COLO829 (cell line): ENCODE measurements around the gene ART5.
"Not testable (repeated sequence)": the region's sequence is repeated elsewhere in the genome, so short reads cannot be mapped to it uniquely, and the experiment has no call there.

Experiments used
- DNase-seq: peaks from one replicate; pipeline ENCODE4 v3.0.0; 2012; ENCODE audit warnings: low spot score

ART5 gene

DNA sequence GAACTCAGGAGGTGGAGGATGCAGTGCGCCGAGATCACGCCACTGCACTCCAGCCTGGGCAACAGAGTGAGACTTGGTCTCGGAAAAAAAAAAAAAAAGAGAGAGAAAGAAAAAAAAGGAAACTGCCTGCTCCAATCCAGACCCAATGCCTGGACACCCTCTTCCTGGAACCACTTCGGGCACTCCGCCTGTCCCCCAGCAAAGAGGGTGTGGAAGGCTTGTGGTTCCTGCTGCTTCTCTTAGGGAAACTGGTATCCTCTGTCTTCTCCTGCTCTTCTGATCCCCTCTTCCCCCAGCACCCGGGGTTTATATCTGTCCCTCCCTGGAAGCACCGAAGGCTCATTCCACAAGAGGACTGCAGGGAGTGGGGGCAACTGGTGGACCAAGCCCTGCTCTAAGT lies 16.5 kb upstream of the ART5 start:
- no peak for DNase-seq

- DNase-seq, result not testable (repeated sequence)
Measured at GRCh38 chr11:3657331-3657730, 15.5 kb upstream of the ART5 start.

DNA sequence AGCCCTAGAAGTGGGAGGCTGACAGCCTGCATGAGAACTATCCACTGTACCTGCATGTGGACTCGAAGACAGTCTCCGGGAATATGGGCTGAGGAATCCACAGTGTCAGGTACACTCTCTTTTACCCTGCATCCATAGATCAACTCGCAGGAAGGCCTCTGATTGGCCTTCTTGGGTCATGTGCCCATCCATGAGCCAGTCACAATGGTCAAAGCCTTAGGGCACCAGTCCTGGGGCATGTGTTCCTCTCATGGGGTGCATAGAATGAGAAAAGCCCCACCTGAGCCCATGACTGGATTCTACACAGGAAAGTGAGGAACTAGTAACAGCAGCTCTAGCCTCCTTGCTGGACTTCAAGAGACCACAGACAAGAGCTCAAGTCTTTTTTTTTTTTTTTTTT lies 13.8 kb upstream of the ART5 start:
- DNase-seq, result no peak

GRCh38 chr11:3652514-3652913 lies 10.7 kb upstream of the ART5 start:
- not testable (repeated sequence) for DNase-seq

- not testable (repeated sequence) for DNase-seq
Measured at GRCh38 chr11:3649374-3649773, 7.6 kb upstream of the ART5 start.

DNA sequence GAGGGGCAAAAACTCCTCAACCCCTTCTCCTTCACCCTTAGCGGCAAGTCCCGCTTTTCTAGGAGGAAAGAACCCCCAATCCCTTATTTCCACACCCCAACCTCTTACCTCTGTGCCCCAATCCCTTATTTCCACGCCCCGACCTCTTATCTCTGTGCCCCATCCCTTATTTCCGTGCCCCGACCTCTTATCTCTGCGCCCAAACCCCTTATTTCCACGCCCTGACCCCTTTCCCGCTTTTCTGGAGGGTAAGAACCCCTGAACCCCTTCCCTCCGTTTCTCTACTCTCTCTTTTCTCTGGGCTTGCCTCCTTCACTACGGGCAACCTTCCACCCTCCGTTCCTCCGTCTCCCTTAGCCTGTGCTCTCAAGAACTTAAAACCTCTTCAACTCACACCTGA lies 7.1 kb upstream of the ART5 start:
- not testable (repeated sequence) for DNase-seq

DNA sequence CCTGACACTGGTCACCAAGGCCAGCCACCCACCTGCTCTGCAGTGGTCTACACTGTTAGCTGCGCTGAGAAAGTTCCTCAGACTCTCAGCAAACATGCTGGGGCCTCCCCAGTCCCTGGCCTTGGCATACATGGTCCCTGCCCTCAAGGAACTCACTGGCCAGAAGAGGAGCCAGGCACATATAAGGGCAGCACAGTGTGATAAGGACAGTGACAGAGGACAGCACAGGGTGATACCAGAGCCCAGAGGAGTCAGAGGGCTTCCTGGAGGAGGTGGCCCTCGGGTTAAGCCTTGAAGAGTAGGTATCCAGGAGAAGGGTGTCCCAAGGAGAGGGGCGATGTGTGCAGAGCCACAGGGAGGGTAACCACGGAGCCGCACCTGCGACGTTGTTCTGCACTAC lies 3.8 kb upstream of the ART5 start:
- DNase-seq, result no peak

GRCh38 chr11:3644817-3645235 lies 3.0 kb upstream of the ART5 start, which contains the start of gene ART1:
ART1 (plus strand) TSS chr11:3645128; CDS start chr11:3659214, 14,086 bp downstream.
- DNase-seq, result no peak

- not testable (repeated sequence) for DNase-seq
Measured at GRCh38 chr11:3643102-3643546, 1.3 kb upstream of the ART5 start.

DNA sequence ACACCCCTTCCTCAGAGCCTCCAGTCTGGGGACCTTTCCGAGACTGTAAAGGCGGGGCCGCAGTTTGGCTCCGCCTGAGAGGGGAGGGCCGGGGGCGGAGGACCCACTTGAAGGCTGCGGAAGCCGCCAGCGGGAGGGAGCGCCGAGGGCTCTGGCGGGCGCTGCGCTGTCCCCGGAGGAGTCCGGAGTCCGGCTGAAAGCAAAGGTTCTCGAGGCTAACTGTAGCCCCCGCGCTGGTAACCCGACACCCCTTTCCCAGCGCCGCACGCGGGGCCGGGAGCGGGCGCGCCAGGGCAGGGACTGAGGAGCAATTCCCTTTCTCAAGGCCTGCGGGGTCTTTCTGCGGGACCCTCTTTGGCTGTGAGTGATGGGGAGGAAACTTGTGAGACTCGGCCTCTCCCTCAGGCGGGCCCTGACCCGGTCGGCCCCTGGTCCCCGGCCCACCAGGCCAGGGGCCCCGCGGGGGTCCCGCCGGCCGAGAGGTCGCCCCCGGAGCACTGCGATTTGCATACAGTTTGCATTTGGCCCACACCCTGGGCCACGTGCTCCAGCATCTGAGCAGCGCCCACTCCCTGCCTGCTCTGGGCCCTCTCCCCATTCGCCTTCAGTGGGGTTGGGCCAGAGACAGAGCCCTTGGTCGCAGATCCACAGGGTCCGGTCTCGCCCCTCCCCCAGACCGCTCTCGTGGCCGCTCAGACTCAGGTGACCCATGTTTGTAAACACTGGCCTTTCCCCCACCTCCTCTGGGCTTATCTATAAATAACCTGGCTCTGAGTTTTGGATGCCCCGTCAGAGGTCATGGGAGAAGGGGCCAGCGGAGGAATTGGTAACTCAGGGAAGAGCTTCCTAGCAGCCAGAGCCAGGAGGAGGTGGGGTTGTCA lies 519 bp upstream of the ART5 start:
- DNase-seq, result peak; percentile 51

DNA sequence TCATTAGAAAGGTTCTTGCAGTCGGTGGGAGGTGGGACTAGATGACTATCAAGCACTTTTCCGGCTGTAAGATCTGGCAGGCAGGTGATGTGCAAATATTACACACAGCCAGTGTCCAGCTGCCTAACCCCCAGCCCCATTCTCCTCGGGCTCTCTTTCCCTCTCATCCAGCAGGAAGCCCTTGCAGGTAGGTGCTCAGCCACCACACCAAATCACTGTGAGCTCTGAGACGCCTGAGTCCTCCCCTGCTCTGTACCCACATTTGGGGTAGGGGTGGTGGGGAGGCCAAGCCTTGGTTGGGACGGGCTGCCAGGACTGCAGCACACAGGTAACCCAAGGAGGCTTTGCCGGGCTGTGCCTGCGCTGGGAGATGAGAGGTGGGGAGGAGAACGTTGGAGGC lies 601 bp downstream of the ART5 start:
- no peak for DNase-seq

DNA sequence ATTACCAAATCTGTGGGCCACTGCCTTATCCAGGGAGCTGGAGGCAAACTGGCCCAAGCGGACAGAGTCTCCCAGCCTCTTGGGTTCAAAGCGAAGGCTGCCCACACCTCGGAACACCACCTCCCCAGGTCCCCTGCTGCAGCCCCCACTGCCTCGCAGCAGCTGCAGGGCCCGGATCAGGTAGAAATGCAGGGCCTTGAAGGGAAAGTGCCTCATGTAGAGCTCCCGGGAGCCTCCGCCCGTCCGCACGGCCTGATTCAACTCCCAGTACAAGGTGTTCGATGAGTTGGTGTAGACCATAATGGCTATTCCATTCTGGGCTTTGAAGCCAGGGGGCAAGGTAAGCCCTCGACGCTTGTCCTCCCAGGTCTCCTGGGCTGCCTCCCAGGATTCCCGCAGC lies 2.0 kb downstream of the ART5 start:
- no peak for DNase-seq

GRCh38 chr11:3638513-3638912 lies 3.3 kb downstream of the ART5 start:
- no peak for DNase-seq

DNA sequence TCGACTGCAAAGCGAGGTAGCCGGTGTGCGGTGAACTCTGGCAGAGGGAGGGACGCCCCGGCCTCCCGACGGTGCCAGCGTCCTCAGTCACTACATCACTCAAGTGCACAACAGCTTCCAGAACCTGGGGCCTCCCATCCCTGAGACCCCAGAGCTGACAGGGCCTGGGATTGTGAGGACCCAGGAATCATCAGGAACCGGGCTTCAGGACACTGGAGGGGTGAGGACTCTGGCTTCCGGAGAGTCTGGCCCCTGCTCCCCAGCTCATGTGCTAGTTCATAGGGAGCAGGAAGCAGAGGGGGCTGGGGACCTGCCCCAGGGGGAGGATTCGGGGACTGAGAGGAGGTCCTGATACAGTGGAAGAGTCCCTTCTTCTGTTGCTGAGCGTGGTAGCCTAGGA lies 4.6 kb downstream of the ART5 start:
- no peak for DNase-seq

GRCh38 chr11:3635641-3636375 lies 6.0 kb downstream of the ART5 start:
- DNase-seq, result no peak

- DNase-seq, result no peak
Measured at GRCh38 chr11:3632070-3632660, 9.6 kb downstream of the ART5 start.

GRCh38 chr11:3631331-3631730 lies 10.5 kb downstream of the ART5 start:
- no peak for DNase-seq

- no peak for DNase-seq
Measured at GRCh38 chr11:3627291-3627690, 14.5 kb downstream of the ART5 start.

GRCh38 chr11:3626250-3626960 lies 15.4 kb downstream of the ART5 start:
- no peak for DNase-seq

- no peak for DNase-seq
Measured at GRCh38 chr11:3623767-3624458, 17.9 kb downstream of the ART5 start.

- no peak for DNase-seq
Measured at GRCh38 chr11:3623121-3623520, 18.7 kb downstream of the ART5 start.
